ENCODE results near the gene MRC2.

- TF ChIP-seq CTCF (IDR thresholded peaks at IDR 0.05; ENCODE audit: low read length) (no peak), EZH2 (optimal IDR thresholded peaks at IDR 0.05; ENCODE audit: low read depth, low read length) (no peak)
Measured at GRCh38 chr17:62662855-62663254, 35.4 kb downstream of the MRC2 start.

Measured in MM.1S (cell line).